Smooth muscle cell (in vitro differentiated cells): ENCODE measurements around the gene VPS26C. TPM values are rescaled to one million over a fixed set of nuclear protein-coding genes. Genes with fewer than 3 reads are reported as not detected.

Source experiments
- polyA plus RNA-seq: library from polyadenylated mRNA; unstranded; fragments of >200 nt; fragmentation: Nextera tagmentation; extraction: Ambion mirVana; gene quantifications from 2 replicates; pipeline ENCODE4 v1.2.1, GENCODE V29; 2016
- small RNA-seq: library from RNA; depleted of rRNA; stranded (forward); fragments of <200 nt; gene quantifications from one replicate; pipeline ENCODE3, GENCODE V24; 2014
- total RNA-seq: library from RNA; depleted of rRNA; stranded (reverse); fragments of >200 nt; gene quantifications from 2 replicates; pipeline ENCODE4 v1.2.3, GENCODE V29; 2014

Gene VPS26C
- total and polyA plus RNA-seq, 2 experiments from 2014 or later: 31.7 to 50.3 TPM

Small RNA genes within 50 kb of the gene (small RNA-seq; reads per million reads assigned to genes)
- gene RN7SL678P: 0.16 reads per million

Other genes starting within 250 kb of the VPS26C start
- 13.8 and 15.4 TPM in 2 replicates for gene PIGP, start 194.3 kb downstream of the VPS26C start, total RNA-seq
- 17.6 and 19.3 TPM in 2 replicates for gene PIGP, start 194.3 kb downstream of the VPS26C start, polyA plus RNA-seq
- gene TTC3, start 194.1 kb downstream of the VPS26C start, total RNA-seq: 224 and 331 TPM in 2 replicates
- gene TTC3, start 194.1 kb downstream of the VPS26C start, polyA plus RNA-seq: 177 and 193 TPM in 2 replicates
- 54.9 and 61.7 TPM in 2 replicates for gene DYRK1A, start 99.4 kb upstream of the VPS26C start, total RNA-seq
- 2.4 and 3.5 TPM in 2 replicates for gene DYRK1A, start 99.4 kb upstream of the VPS26C start, polyA plus RNA-seq